Stimulated activated naive CD4-positive, alpha-beta T cell (primary cell): ENCODE data around the gene ZNF57.
A peak's percentile ranks its signal among the peaks of the same experiment; 100 is the strongest.
"Not testable (repeated sequence)": the region's sequence is repeated elsewhere in the genome, so short reads cannot be mapped to it uniquely, and the experiment has no call there.

Experiments used
- DNase-seq, 6 experiments: peaks; one replicate each; lab custom pipeline; 2025; lab: John Stamatoyannopoulos, UW

ZNF57 gene

GRCh38 chr19:2896694-2897093 lies 4.0 kb upstream of the ZNF57 start:
- no peak for DNase-seq

- DNase-seq, result no peak
Measured at GRCh38 chr19:2902590-2903218, 2.0 kb downstream of the ZNF57 start.

- not testable (repeated sequence) for DNase-seq
Measured at GRCh38 chr19:2903326-2903725, 2.6 kb downstream of the ZNF57 start.

GRCh38 chr19:2905918-2906519 lies 5.3 kb downstream of the ZNF57 start:
- DNase-seq, result no peak

- DNase-seq, result no peak
Measured at GRCh38 chr19:2906631-2907195, 6.0 kb downstream of the ZNF57 start.

GRCh38 chr19:2912306-2912705 lies 11.6 kb downstream of the ZNF57 start:
- DNase-seq, result no peak

GRCh38 chr19:2917275-2918184 lies 16.8 kb downstream of the ZNF57 start:
- DNase-seq, result no peak

- no peak for DNase-seq
Measured at GRCh38 chr19:2922987-2923386, 22.3 kb downstream of the ZNF57 start.

- no peak for DNase-seq
Measured at GRCh38 chr19:2923510-2923909, 22.8 kb downstream of the ZNF57 start.

- DNase-seq, result no peak
Measured at GRCh38 chr19:2926341-2927031, 25.8 kb downstream of the ZNF57 start.

- DNase-seq, result no peak
Measured at GRCh38 chr19:2927032-2927430, 26.3 kb downstream of the ZNF57 start.

GRCh38 chr19:2933490-2933910 lies 32.8 kb downstream of the ZNF57 start:
- no peak for DNase-seq

GRCh38 chr19:2935863-2936262 lies 35.1 kb downstream of the ZNF57 start:
- not testable (repeated sequence) for DNase-seq

GRCh38 chr19:2942928-2943640 lies 42.4 kb downstream of the ZNF57 start:
- no peak for DNase-seq

- DNase-seq, result no peak
Measured at GRCh38 chr19:2944403-2944774, 43.7 kb downstream of the ZNF57 start.

GRCh38 chr19:2944775-2945574 lies 44.2 kb downstream of the ZNF57 start, which contains the start of gene ZNF77:
Gene ZNF77 (minus strand): TSS chr19:2944971. CDS start chr19:2944840, 131 bp downstream.
- DNase-seq, result peak; percentile 98 to 99 (median 98)

GRCh38 chr19:2945575-2946184 lies 45.0 kb downstream of the ZNF57 start:
- DNase-seq, result no peak

GRCh38 chr19:2949939-2950285 lies 49.2 kb downstream of the ZNF57 start:
- DNase-seq, result no peak

GRCh38 chr19:2950286-2951124 lies 49.8 kb downstream of the ZNF57 start:
- peak; percentile 99 to 100 (median 100) for DNase-seq
